Pons (tissue), 1 donor: ENCODE data around the gene MUC12.
A peak's percentile ranks its signal among the peaks of the same experiment; 100 is the strongest.
"Not testable (repeated sequence)": the region's sequence is repeated elsewhere in the genome, so short reads cannot be mapped to it uniquely, and the experiment has no call there.

Source experiments
- DNase-seq: peaks from one replicate; pipeline ENCODE4 v3.0.0-alpha.2; 2016; ENCODE audit warnings: low spot score

Gene MUC12

DNA sequence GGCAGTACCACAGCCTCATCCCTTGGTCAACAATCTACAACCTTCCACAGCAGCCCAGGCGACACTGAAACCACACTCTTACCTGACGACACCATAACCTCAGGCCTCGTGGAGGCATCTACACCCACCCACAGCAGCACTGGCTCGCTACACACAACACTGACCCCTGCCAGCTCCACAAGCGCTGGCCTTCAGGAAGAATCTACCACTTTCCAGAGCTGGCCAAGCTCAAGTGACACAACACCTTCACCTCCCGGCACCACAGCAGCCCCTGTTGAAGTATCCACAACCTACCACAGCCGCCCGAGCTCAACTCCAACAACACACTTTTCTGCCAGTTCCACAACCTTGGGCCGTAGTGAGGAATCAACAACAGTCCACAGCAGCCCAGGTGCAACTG lies 25.3 kb downstream of the MUC12 start:
- DNase-seq, result not testable (repeated sequence)

DNA sequence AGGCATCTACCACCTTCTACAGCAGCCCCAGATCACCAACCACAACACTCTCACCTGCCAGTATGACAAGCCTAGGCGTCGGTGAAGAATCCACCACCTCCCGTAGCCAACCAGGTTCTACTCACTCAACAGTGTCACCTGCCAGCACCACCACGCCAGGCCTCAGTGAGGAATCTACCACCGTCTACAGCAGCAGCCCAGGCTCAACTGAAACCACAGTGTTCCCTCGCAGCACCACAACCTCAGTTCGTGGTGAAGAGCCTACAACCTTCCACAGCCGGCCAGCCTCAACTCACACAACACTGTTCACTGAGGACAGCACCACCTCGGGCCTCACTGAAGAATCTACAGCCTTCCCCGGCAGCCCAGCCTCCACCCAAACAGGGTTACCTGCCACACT lies 29.2 kb downstream of the MUC12 start:
- not testable (repeated sequence) for DNase-seq

DNA sequence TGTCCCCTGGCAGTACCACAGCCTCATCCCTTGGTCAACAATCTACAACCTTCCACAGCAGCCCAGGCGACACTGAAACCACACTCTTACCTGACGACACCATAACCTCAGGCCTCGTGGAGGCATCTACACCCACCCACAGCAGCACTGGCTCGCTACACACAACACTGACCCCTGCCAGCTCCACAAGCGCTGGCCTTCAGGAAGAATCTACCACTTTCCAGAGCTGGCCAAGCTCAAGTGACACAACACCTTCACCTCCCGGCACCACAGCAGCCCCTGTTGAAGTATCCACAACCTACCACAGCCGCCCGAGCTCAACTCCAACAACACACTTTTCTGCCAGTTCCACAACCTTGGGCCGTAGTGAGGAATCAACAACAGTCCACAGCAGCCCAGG lies 30.0 kb downstream of the MUC12 start:
- DNase-seq, result not testable (repeated sequence)

DNA sequence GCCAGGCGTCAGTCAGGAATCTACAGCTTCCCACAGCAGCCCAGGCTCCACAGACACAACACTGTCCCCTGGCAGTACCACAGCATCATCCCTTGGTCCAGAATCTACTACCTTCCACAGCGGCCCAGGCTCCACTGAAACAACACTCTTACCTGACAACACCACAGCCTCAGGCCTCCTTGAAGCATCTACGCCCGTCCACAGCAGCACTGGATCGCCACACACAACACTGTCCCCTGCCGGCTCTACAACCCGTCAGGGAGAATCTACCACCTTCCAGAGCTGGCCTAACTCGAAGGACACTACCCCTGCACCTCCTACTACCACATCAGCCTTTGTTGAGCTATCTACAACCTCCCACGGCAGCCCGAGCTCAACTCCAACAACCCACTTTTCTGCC lies 30.7 kb downstream of the MUC12 start:
- DNase-seq, result not testable (repeated sequence)

DNA sequence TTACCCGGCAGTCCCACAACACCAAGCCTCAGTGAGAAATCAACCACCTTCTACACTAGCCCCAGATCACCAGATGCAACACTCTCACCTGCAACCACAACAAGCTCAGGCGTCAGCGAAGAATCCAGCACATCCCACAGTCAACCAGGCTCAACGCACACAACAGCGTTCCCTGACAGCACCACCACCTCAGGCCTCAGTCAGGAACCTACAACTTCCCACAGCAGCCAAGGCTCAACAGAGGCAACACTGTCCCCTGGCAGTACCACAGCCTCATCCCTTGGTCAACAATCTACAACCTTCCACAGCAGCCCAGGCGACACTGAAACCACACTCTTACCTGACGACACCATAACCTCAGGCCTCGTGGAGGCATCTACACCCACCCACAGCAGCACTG lies 33.0 kb downstream of the MUC12 start:
- not testable (repeated sequence) for DNase-seq

DNA sequence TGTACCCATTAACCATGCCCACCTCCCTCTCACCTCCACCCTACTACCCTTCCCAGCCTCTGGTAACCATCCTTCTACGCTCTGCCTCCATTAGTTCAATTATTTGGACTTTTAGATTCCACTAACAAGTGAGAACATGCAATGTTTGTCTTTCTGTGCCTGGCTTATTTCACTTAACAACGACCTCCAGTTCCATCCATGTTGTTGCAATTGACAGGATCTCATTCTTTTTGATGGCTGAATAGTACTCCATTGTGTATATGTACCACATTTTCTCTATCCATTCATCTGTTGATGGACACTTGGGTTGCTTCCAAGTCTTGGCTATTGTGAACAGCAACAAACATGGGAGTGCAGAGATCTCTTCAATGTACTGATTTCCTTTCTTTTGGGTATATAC lies 38.0 kb downstream of the MUC12 start:
- DNase-seq, result not testable (repeated sequence)

DNA sequence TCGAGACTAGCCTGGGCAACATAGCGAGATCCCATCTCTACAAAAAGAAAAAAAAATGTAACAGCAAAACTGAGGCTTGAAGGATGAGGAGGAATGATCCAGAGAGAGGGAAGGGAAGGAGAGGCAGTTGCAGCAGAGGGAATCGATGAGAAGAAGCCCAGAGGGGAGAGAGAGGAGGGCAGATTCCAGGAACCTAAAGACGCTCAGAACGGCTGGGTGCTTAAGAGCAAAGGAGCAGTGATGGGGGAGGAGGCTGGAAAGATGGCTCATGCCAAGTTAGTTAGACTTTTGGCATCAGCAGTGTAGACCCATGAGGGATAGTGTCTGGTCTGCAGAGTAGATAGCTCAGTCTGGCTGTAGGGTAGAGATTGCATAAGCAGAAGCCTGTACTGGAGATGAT lies 40.3 kb downstream of the MUC12 start:
- DNase-seq, result no peak

DNA sequence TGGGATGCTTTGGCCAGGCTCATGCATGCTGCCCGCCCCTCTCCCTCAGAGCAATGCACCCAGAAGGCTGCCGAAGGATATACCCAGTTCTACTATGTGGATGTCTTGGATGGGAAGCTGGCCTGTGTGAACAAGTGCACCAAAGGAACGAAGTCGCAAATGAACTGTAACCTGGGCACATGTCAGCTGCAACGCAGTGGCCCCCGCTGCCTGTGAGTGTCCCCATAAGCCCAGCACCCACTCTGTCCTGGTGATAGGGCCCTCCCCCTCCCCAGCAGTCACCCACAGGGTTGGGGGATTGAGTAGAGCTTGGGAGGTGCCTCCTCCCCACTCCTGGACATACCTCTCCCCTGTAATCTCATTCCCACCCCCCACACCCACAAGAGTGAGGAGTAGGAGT lies 43.6 kb downstream of the MUC12 start:
- DNase-seq, result no peak

DNA sequence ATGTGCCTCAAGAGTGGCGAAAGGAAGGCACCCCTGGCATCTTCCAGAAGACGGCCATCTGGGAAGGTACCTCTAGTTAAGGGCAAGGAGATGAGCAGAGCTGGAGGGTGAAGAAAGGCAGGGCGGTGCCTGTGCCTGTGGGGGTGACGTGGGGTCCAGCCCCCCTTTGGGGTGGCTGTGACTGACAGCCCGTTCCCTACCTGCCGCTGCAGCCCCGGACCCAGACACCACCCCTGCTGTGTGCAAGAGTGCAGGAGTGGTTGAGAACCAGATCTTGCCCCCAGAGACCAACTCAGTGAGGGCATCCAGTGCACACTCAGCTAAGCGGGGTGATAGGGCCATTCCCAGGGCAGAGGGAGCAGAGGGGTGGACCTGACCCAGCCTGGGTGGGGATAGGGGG lies 46.3 kb downstream of the MUC12 start:
- DNase-seq, result no peak

DNA sequence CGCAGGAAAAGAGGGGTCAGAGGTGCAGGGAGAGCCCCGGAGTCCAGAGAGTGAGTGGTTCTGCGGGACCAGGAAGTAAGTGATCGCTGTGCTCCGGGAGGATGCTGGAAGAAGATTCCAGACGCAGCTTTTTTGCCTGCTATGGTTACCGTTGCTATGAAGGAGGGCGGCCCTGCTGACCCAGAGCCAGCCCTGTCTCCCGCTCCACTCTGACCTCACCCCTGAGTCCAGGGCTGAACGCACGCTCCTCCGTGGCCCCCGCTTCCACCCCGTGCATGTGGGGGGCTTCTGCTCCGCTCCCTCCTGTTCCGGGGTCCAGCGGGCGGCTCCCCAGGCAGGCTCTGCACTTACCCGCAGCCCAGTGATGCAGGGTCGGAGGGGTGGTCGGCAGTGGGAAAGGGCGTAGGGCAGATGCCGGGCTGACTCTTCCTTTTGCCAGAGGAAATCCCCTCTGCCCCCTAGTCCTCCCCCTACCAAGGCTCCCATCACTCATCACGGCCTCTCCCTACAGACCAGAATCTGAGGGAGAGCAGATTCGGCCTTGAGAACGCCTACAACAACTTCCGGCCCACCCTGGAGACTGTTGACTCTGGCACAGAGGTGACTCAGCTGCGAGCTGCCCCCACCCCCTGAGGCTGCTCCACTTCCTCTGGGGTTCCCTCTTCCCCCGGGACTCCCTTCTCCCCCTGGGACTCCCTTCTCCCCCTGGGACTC lies 47.9 kb downstream of the MUC12 start:
- DNase-seq, result peak; percentile 1

DNA sequence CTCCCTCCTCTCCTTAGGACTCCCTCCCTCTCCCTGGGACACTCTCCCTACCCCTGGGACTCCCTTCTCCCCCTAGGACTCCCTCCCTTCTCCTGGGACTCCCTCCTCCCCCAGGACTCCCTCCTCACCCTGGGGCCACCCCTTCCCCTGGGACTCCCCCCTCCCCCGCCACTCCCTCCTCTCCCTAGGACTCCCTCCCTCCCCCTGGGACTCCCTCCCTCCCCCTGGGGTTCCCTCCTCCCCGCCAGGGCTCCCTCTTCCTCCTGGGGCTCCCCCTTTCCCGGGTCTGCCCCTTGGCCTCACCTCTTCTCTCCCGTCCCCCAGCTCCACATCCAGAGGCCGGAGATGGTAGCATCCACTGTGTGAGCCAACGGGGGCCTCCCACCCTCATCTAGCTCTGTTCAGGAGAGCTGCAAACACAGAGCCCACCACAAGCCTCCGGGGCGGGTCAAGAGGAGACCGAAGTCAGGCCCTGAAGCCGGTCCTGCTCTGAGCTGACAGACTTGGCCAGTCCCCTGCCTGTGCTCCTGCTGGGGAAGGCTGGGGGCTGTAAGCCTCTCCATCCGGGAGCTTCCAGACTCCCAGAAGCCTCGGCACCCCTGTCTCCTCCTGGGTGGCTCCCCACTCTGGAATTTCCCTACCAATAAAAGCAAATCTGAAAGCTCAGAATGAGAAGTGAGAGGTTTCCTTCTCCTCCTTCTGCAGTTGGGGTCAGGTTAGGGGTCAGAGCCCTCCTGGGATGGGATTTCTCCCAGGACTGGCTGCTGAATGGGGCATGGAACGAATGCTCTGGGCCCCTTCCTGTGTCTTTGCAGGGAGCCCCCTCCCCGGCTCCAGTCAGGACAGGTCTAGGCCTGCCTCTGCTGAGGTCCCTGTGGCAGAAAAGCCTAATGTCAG lies 49.2 kb downstream of the MUC12 start:
- DNase-seq, result no peak

DNA sequence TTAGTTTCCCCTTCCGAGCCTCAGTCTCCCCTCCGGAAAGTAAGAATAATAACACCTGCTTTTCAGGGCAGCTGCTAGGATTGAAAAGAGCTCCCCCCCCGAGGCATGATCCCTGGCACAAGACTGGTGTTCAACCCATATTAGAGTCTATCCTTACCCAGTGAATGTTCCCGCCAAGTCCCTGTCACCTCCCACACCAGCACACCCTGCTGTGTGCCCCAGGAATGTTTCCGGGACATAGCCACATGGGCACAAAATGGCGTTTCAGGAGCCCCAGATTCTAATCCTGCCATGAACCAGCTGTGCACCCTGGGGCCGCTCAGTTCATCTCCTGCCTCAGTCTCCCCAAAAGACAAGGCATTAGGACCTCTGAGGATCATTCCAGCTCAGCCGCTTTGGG lies 51.1 kb downstream of the MUC12 start:
- DNase-seq, result no peak

DNA sequence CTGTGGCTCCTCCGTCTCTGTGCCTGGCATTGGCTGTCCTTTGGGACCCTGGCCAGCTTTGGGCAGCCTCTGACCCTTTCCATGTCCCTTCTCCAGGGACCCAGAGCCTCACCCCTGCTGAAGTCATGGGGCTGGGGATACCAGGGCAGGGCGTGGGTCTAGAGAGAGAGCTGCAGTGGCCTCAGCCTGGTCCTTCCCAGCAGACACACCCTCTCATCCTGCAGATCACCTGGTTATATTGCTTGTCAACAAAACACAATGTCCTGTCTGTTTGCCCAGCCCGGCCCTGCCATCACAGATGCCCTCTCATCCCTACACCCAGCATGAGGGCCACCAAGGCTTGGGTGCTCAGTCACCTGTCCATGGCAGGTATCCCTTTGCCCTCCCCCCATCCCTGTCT lies 52.3 kb downstream of the MUC12 start:
- DNase-seq, result no peak

DNA sequence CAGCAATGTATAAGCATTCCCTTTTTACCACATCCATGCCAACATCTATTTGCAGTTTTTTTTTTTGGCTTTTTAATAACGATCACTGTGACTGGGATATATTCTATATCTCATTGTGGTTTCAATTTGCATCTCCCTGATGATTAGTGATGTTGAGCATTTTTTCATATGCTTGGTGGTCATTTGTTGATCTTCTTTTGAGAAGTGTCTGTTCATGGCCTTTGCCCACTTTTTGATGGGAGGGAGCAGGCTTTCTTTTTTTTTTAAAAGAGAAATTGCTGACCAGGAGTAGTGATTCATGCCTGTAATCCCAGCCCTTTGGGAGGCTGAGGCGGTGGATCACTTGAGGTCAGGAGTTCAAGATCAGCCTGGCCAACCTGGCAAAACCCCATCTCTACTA lies 54.5 kb downstream of the MUC12 start:
- DNase-seq, result no peak

DNA sequence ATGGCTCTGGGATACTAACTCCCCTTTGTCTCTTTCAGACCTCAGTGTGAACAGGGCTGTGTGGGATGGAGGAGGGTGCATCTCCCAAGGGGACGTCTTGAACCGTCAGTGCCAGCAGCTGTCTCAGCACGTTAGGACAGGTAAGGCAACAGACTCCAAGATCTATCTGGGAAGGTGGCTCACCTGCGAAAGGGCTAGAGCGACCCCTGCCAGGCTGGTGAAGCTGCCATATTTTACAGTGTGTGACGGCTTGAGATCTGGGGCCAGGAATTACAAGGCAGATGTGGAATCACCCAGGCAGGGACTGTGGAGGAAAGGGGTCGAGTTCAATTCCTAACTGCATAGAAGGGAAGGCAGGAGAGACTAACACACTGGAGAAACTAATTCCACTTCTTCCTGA lies 61.7 kb downstream of the MUC12 start:
- no peak for DNase-seq

DNA sequence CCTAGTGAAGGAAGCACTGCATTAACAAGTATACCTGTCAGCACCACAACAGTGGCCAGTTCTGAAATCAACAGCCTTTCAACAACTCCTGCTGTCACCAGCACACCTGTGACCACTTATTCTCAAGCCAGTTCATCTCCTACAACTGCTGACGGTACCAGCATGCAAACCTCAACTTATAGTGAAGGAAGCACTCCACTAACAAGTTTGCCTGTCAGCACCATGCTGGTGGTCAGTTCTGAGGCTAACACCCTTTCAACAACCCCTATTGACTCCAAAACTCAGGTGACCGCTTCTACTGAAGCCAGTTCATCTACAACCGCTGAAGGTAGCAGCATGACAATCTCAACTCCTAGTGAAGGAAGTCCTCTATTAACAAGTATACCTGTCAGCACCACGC lies 66.6 kb downstream of the MUC12 start:
- no peak for DNase-seq

DNA sequence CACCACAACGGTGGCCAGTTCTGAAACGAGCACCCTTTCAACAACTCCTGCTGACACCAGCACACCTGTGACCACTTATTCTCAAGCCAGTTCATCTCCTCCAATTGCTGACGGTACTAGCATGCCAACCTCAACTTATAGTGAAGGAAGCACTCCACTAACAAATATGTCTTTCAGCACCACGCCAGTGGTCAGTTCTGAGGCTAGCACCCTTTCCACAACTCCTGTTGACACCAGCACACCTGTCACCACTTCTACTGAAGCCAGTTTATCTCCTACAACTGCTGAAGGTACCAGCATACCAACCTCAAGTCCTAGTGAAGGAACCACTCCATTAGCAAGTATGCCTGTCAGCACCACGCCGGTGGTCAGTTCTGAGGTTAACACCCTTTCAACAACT lies 71.9 kb downstream of the MUC12 start:
- DNase-seq, result not testable (repeated sequence)

DNA sequence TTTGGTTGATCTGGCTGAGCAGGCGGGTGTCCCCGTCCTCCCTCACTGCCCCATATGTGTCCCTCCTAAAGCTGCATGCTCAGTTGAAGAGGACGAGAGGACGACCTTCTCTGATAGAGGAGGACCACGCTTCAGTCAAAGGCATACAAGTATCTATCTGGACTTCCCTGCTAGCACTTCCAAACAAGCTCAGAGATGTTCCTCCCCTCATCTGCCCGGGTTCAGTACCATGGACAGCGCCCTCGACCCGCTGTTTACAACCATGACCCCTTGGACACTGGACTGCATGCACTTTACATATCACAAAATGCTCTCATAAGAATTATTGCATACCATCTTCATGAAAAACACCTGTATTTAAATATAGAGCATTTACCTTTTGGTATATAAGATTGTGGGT lies 89.0 kb downstream of the MUC12 start:
- peak; percentile 22 for DNase-seq

DNA sequence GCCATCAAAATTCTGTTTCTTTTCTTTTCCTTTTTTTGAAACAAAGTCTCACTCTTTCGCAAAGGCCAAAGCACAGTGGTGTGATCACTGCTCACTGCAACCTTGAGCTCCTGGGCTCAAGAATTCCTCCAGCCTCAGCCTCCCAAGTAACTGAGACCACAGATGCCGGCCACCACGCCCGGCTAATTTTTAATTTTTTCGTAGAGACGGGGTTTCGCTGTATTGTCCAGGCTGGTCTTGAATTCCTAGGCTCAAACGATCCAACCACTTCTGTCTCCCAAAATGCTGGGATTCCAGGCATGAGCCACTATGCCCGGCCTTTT lies 90.2 kb downstream of the MUC12 start:
- DNase-seq, result no peak

DNA sequence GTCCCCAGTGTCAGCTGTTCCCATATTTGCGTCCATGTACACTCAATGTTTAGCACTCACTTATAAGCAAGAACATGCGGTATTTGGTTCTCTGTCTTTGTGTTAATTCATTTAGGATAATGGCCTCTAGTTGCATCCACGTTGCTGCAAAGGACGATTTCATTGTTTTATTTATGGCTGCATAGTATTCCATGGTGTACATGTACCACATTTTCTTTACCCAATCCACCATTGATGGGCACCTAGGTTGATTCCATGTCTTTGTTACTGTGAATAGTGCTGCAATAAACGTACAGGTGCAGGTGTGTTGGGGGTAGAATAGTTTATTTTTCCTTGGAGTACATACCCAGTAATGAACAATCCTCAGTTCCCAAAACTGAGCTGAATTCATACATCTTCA lies 91.6 kb downstream of the MUC12 start:
- DNase-seq, result no peak

DNA sequence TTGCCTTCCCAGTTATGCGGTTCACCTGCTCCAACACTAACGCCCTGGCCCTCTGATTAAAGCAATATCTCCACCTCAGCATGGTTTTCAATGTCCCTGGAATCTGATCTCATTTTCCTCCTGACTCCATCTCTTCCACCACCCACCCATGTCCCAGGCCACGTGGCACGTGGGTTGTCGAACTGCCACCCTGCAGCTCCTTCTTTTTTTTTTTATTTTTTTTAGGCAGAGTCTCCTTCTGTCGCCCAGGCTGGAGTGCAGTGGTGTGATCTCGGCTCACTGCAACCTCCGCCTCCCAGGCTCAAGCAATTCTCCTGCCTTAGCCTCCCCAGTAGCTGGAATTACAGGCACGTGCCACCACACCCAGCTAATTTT lies 94.8 kb downstream of the MUC12 start:
- DNase-seq, result not testable (repeated sequence)

DNA sequence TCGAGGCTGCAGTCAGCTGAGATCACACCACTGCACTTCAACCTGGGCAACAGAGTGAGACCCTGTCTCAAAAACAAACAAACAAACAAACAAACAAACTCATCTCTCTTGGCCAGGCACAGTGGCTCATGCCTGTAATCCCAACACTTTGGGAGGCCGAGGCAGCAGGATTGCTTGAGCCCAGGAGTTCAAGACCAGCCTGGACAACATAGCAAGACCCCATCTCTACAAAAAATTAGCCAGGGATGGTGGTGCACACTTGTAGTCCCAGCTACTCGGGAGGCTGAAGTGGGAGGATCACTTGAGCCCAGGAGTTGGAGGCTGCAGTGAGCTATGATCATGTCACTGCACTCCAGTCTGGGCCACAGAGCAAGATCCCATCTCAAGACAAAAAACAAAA lies 95.8 kb downstream of the MUC12 start:
- not testable (repeated sequence) for DNase-seq

DNA sequence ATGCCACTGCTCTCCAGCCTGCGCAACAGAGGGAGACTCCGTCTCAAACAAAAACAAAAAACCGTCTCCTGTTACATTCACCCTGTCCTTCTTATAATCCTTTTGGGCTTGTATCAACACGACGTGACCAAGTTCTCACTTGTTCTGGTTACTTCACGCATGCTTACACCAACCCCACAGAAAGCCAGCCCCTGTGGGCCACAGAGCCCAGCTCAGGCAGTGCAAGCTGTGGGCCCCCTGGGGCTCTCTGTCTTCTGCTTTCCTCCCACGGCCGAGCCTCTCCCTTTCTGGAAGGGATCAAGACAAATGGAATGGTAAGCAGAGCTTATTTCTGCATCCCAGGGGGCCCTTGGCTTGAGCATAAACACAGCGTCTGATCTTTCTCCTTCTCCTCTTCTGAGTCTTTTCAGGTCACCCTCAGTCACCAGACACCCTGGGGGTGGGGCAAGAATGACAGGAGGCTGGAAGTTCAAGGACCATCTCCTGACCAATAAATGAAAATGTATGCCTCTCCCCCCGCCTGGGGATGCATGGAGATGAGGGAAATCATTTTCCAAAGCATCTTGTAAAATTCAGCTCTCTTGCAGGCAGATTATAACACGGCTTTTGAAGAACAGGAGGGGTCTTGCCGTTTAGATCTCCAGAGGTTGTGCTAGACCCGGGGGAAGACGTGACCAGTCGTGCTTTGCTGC lies 96.9 kb downstream of the MUC12 start:
- DNase-seq, result no peak
